HepG2 (cell line): ENCODE data around the gene TSSK3. TPM values are rescaled to one million over a fixed set of nuclear protein-coding genes. Genes with fewer than 3 reads are reported as not detected.

Experiments used
- ATAC-seq: fragments of 200-7000 bp; cut with Tn5 transposase; 3 replicates; pipeline ENCODE4 v1.9.1; 2020; ENCODE audit warnings: mild to moderate bottlenecking, moderate library complexity
- BruUV-seq: library from RNA; stranded (reverse); fragments of 400-500 nt; replicated peaks from 2 replicates; lab custom pipeline; 2021; lab: Mats Ljungman, UMichigan
- CTCF ChIA-PET: fragments of 300-600 bp; formaldehyde crosslinking; extraction: SDS; loops from one replicate; lab custom pipeline; 2021; ENCODE audit warnings: low total read pairs, inconsistent platforms, low intra/inter-chr PET ratio; lab: Yijun Ruan, JAX
- POLR2A ChIA-PET: fragments of 350-600 bp; sonication (Branson Sonifier 250); formaldehyde crosslinking; loops from one replicate; lab custom pipeline; 2020; ENCODE audit warnings: antibody characterized with exemption, inconsistent platforms; lab: Yijun Ruan, JAX
- DNase-seq: peaks from one replicate; pipeline ENCODE4 v3.0.0-alpha.2; 2015; ENCODE audit warnings: low spot score
- FAIRE-seq: peaks from 3 replicates; lab custom pipeline; 2011; peaks lifted over from hg19 to GRCh38; lab: Jason Lieb, UNC
- H2AFZ ChIP-seq: one replicate; pipeline ENCODE4 v1.6.1; 2011; ENCODE audit warnings: low read length, inconsistent platforms
- H3K27ac ChIP-seq: fragments of 300-600 bp; 3 replicates; pipeline ENCODE4 v1.8.0; 2011; ENCODE audit warnings: mixed run types, mild to moderate bottlenecking, mixed read lengths, low read length, inconsistent platforms; ENCODE audit not compliant: insufficient read depth; ENCODE audit errors: extremely low read length
- H3K27me3 ChIP-seq, 2 experiments: fragments of 200-600 bp in 1 of 2; 2 replicates in 1 of 2; 3 replicates in 1 of 2; pipeline versions ENCODE4 v1.6.0 to v1.8.0; 2011; ENCODE audit warnings: low read length in 2 of 2, mild to moderate bottlenecking in 2 of 2, moderate library complexity in 2 of 2, inconsistent platforms in 1 of 2; ENCODE audit not compliant: insufficient read depth in 2 of 2, control insufficient read depth in 1 of 2
- H3K36me3 ChIP-seq, 2 experiments: fragments of 200-600 bp in 1 of 2; replicated peaks in 1 of 2; 2 replicates in 1 of 2; 3 replicates in 1 of 2; pipeline versions ENCODE4 v1.5.1 to v1.8.0; 2011; ENCODE audit warnings: low read length in 2 of 2, inconsistent platforms in 1 of 2; ENCODE audit not compliant: insufficient read depth in 2 of 2, control insufficient read depth in 1 of 2
- H3K4me1 ChIP-seq: 2 replicates; pipeline ENCODE4 v1.5.1; 2012; ENCODE audit warnings: low read length, inconsistent platforms; ENCODE audit not compliant: insufficient read depth
- H3K4me2 ChIP-seq: 2 replicates; pipeline ENCODE4 v1.6.0; 2011; ENCODE audit warnings: low read depth, low read length, inconsistent platforms
- H3K4me3 ChIP-seq, 3 experiments: fragments of 200-600 bp in 1 of 3; sonication (generic), shearing (Covaris generic) in 1 of 3; replicated peaks in 1 of 3; 2 replicates each; pipeline ENCODE4 v1.5.1; 2011 to 2016; ENCODE audit warnings: low read length in 3 of 3, inconsistent platforms in 2 of 3, low read depth in 2 of 3, mild to moderate bottlenecking in 2 of 3, control low read depth in 1 of 3, mixed read lengths in 1 of 3; ENCODE audit not compliant: insufficient read depth in 1 of 3
- H3K79me2 ChIP-seq: one replicate; pipeline ENCODE4 v1.6.1; 2011; ENCODE audit warnings: low read length, inconsistent platforms; ENCODE audit not compliant: insufficient read depth
- H3K9ac ChIP-seq: 2 replicates; pipeline ENCODE4 v1.6.0; 2011; ENCODE audit warnings: mild to moderate bottlenecking, low read depth, low read length, inconsistent platforms; ENCODE audit not compliant: insufficient read depth
- H3K9me3 ChIP-seq: 2 replicates; pipeline ENCODE4 v1.5.1; 2012; ENCODE audit warnings: mild to moderate bottlenecking, low read length
- H4K20me1 ChIP-seq: 2 replicates; pipeline ENCODE4 v1.6.0; 2011; ENCODE audit warnings: inconsistent platforms, mild to moderate bottlenecking, low read length, moderate library complexity; ENCODE audit not compliant: insufficient read depth
- AGO2 ChIP-seq: fragments of 200-400 bp; formaldehyde crosslinking; optimal IDR thresholded peaks from 2 replicates; pipeline ENCODE3; 2017; ENCODE audit warnings: mild to moderate bottlenecking, low read depth, low read length, moderate library complexity
- GABPA ChIP-seq, 2 experiments: IDR thresholded peaks; 2 replicates each; pipeline ENCODE4 v1.6.1; 2011 to 2016; ENCODE audit warnings: low read depth in 2 of 2, low read length in 1 of 2, missing biosample characterization in 1 of 2, missing genetic modification characterization in 1 of 2
- POLR2A ChIP-seq, 2 experiments: IDR thresholded peaks; 2 replicates each; pipeline ENCODE4 v1.6.1; 2011; ENCODE audit warnings: low read depth in 2 of 2, low read length in 2 of 2, mild to moderate bottlenecking in 1 of 2, moderate library complexity in 1 of 2; ENCODE audit not compliant: insufficient read depth in 1 of 2
- RBFOX2 ChIP-seq: fragments of 200-400 bp; formaldehyde crosslinking; IDR thresholded peaks from 2 replicates; pipeline ENCODE4 v1.6.1; 2017; ENCODE audit warnings: low read depth, mild to moderate bottlenecking, low read length
- RBM22 ChIP-seq: fragments of 200-400 bp; formaldehyde crosslinking; optimal IDR thresholded peaks from 2 replicates; pipeline ENCODE3; 2017; ENCODE audit warnings: mild to moderate bottlenecking, low read length, moderate library complexity
- ZIK1 ChIP-seq: sonication (generic); formaldehyde crosslinking; IDR thresholded peaks from 2 replicates; pipeline ENCODE4 v1.5.0; 2020; ENCODE audit warnings: mild to moderate bottlenecking, low read depth, missing genetic modification reagents, borderline replicate concordance
- ZNF235 ChIP-seq: sonication (generic); formaldehyde crosslinking; IDR thresholded peaks from 2 replicates; pipeline ENCODE4 v1.8.1; 2023; ENCODE audit warnings: mild to moderate bottlenecking, missing genetic modification reagents, borderline replicate concordance
- ZNF317 ChIP-seq: sonication (generic); formaldehyde crosslinking; IDR thresholded peaks from 2 replicates; pipeline ENCODE4 v1.5.0; 2020; ENCODE audit warnings: mild to moderate bottlenecking, missing genetic modification reagents
- ZNF326 ChIP-seq: sonication (generic); formaldehyde crosslinking; IDR thresholded peaks from 2 replicates; pipeline ENCODE4 v1.4.0; 2020; ENCODE audit warnings: missing genetic modification reagents, borderline replicate concordance
- ZNF367 ChIP-seq: sonication (generic); formaldehyde crosslinking; IDR thresholded peaks from 2 replicates; pipeline ENCODE4 v1.4.0; 2020; ENCODE audit warnings: missing genetic modification reagents, borderline replicate concordance
- ZNF496 ChIP-seq: sonication (generic); formaldehyde crosslinking; IDR thresholded peaks from 2 replicates; pipeline ENCODE4 v1.8.1; 2023; ENCODE audit warnings: mild to moderate bottlenecking, moderate library complexity, missing genetic modification reagents; ENCODE audit not compliant: insufficient replicate concordance
- ZNF577 ChIP-seq: sonication (generic); formaldehyde crosslinking; IDR thresholded peaks from 2 replicates; pipeline ENCODE4 v1.4.0; 2020; ENCODE audit warnings: mild to moderate bottlenecking, low read depth, missing genetic modification reagents, borderline replicate concordance
- WGBS: methylation state at CpG from one replicate; pipeline ENCODE4 v1.1.6; 2017; ENCODE audit warnings: low lambda C conversion rate; 5-methylcytosine and 5-hydroxymethylcytosine counted together
- in situ Hi-C: cut with HindIII; loops from 2 replicates; pipeline ENCODE4 v1.10.0; 2017; ENCODE audit warnings: low pct_unique_long_range_greater_than_20kb; ENCODE audit not compliant: extremely low pct_ligation_motif_present
- intact Hi-C: fragments of 100-400 bp; cut with micrococcal nuclease; formaldehyde crosslinking; loops from one replicate; pipeline ENCODE4 v1.10.0; 2022; ENCODE audit not compliant: unreplicated experiment
- polyA plus RNA-seq, 8 experiments: library from polyadenylated mRNA; depleted of rRNA in 3 of 8; stranded (reverse) in 7 of 8; unstranded in 1 of 8; fragments of >200 nt; fragmentation: Illumina TruSeq in 4 of 8; extraction: Trizol in 4 of 8; gene quantifications; 2 replicates each; pipeline versions ENCODE4 v1.2.1 to v1.2.3, GENCODE V29; 2011 to 2016; ENCODE audit warnings: low read depth in 4 of 8, missing spikeins in 1 of 8, mixed read lengths in 1 of 8; ENCODE audit not compliant: insufficient read depth in 1 of 8
- total RNA-seq, 5 experiments: library from RNA; depleted of rRNA; stranded (reverse); fragments of >200 nt; fragmentation: Illumina TruSeq; extraction: Trizol; gene quantifications; 2 replicates each; pipeline ENCODE4 v1.2.3, GENCODE V29; 2016; ENCODE audit warnings: low read depth in 1 of 5
- TF ChIP-seq, protein P1 (sequence below): sonication (generic); formaldehyde crosslinking; IDR thresholded peaks from 2 replicates; pipeline ENCODE4 v1.4.0; 2020; ENCODE audit warnings: mild to moderate bottlenecking, missing genetic modification reagents
- TF ChIP-seq, protein P2 (sequence below): sonication (generic); formaldehyde crosslinking; IDR thresholded peaks from 2 replicates; pipeline ENCODE4 v1.5.0; 2020; ENCODE audit warnings: missing genetic modification reagents
- TF ChIP-seq, protein P3 (sequence below): sonication (generic); formaldehyde crosslinking; IDR thresholded peaks from 2 replicates; pipeline ENCODE4 v1.4.0; 2020; ENCODE audit warnings: mild to moderate bottlenecking, missing genetic modification reagents

Gene TSSK3
- total and polyA plus RNA-seq, 2 of the 13 experiments (the other 11 are each of a cell fraction or from before 2014, with no cell fraction given), result 1.0 to 1.1 TPM

DNA sequence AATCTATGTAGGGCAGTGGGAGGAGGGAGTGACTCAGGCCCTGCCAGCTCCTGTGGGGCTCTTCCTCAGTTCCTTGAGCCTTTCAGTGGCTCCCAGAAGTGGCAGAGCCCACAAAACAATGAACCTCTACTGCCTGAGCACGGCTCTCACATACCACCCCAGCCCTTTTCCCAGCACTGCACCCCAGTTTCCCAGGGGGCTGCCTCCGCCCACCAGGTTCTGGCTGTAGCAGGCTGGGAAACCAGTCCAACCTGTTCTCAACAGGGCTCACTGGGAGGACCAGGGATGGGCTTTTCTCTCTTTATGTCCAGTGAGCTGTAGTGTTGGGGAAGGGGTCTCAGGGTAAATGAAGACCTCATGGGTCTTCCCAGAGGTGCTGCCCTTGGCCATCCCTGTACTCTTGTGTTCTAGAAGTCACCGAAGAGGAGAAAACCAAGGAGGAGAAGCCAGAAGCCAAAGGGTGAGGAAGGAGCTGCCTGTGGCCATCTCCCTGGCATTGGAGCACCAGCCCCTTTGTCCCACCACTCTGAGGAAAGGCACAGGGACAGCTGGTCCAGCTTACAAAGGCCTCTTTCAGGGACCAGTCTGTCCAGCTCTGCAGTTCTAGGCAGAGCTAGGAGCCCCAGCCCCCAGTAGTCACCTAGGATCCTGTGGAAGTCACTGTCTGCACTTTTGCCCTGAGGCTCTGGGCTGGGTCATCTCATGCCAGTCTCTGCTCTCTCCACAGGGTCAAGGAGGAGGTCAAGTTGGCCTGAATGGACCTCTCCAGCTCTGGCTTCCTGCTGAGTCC, 29.9 kb upstream of the TSSK3 start (continued):
- TF ChIP-seq, protein P1, sequence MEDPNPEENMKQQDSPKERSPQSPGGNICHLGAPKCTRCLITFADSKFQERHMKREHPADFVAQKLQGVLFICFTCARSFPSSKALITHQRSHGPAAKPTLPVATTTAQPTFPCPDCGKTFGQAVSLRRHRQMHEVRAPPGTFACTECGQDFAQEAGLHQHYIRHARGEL (CRISPR knock-in tag), result no peak
- TF ChIP-seq ZNF326 (CRISPR knock-in tag), result 0 out of 2 replicates have a peak, but pooled peaks have one; percentile 60
- TF ChIP-seq ZNF496, result no peak
- no peak for TF ChIP-seq ZNF577 (CRISPR knock-in tag)

DNA sequence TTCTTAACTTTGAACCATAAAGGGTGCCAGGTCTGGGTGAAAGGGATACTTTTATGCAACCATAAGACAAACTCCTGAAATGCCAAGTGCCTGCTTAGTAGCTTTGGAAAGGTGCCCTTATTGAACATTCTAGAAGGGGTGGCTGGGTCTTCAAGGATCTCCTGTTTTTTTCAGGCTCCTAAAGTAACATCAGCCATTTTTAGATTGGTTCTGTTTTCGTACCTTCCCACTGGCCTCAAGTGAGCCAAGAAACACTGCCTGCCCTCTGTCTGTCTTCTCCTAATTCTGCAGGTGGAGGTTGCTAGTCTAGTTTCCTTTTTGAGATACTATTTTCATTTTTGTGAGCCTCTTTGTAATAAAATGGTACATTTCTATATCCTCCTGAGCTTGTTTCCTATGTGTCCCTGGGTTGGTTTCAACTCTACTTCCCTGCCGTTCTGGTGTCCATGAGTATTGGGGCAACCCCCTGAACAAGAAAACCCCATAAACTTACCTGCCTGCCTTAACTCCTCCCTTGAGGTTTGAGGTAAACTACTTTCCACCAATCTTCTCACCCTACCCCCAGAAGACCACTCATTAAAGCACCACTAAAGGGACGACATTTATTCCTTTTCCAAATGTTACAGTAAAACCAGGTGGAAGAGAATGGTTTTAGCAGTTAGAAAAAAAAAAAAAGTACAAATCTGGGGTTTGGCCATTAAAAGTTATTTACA, 28.9 kb upstream of the TSSK3 start:
- WGBS, result 95% methylated on average over 3 of the region's 3 CpGs
- Histone ChIP-seq H3K36me3 (peaks cover 31 to 59% of the 10 kb centered on the region in 2 experiments), H2AFZ (no peak overlapping the region), H4K20me1 (peaks cover 14% of the 10 kb centered on the region), H3K27me3 (no peaks in the 10 kb centered on the region), H3K79me2 (peaks cover 14% of the 10 kb centered on the region), H3K4me2 (peak overlapping the region; percentile 93; the same call in 1 of the 2 replicates), H3K9ac (no peak overlapping the region), H3K9me3 (no peaks in the 10 kb centered on the region), H3K4me3 (no peak overlapping the region), H3K27ac (no peak overlapping the region), H3K4me1 (peaks cover 40% of the 10 kb centered on the region)
- no peak for ATAC-seq
- TSS peak; percentile 49 for BruUV-seq
- CTCF ChIA-PET, result no interaction called here
- intact Hi-C loops (loop anchor here (10.0 kb wide), 1 partner anchor 61 kb away; the partner anchor contains the start of gene BSDC1), in situ Hi-C loops (no loop called here)
- FAIRE-seq, result no peak
- no peak for DNase-seq
- POLR2A ChIA-PET, result interaction anchor here (0.7 to 4.8 kb wide), 13 partner anchors 10 to 118 kb away, joined by 3 to 84 read pairs (median 5); partner anchors contain the start of genes BSDC1 and HDAC1
- TF ChIP-seq ZNF235 (CRISPR knock-in tag), result no peak
- TF ChIP-seq, protein P2, sequence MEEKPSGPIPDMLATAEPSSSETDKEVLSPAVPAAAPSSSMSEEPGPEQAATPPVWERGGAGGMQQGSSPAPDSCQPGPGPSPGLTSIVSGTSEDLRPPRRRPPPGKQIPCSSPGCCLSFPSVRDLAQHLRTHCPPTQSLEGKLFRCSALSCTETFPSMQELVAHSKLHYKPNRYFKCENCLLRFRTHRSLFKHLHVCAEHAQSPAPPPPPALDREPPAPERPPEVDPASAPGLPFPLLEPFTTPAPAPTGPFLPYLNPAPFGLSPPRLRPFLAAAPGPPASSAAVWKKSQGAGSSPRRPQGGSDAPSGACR, result no peak
- TF ChIP-seq AGO2, result peak; percentile 8
- TF ChIP-seq RBM22, result peak; percentile 75
- TF ChIP-seq GABPA (IDR thresholded peaks at IDR 0.05; ENCODE audit: low read depth, low read length), result no peak
- no peak for TF ChIP-seq GABPA (CRISPR knock-in tag; IDR thresholded peaks at IDR 0.05; ENCODE audit: low read depth)
- TF ChIP-seq ZNF317 (CRISPR knock-in tag), result no peak
- TF ChIP-seq ZNF367, result no peak
- no peak for TF ChIP-seq ZIK1
- peak in 1 of 2 experiments; percentile 16; a peak in 1 of 4 replicates for TF ChIP-seq POLR2A (IDR thresholded peaks at IDR 0.05; ENCODE audit: insufficient read depth in 1 of 2, low read depth in 2 of 2, low read length in 2 of 2)
- TF ChIP-seq RBFOX2, result peak; percentile 58
- TF ChIP-seq, protein P3, sequence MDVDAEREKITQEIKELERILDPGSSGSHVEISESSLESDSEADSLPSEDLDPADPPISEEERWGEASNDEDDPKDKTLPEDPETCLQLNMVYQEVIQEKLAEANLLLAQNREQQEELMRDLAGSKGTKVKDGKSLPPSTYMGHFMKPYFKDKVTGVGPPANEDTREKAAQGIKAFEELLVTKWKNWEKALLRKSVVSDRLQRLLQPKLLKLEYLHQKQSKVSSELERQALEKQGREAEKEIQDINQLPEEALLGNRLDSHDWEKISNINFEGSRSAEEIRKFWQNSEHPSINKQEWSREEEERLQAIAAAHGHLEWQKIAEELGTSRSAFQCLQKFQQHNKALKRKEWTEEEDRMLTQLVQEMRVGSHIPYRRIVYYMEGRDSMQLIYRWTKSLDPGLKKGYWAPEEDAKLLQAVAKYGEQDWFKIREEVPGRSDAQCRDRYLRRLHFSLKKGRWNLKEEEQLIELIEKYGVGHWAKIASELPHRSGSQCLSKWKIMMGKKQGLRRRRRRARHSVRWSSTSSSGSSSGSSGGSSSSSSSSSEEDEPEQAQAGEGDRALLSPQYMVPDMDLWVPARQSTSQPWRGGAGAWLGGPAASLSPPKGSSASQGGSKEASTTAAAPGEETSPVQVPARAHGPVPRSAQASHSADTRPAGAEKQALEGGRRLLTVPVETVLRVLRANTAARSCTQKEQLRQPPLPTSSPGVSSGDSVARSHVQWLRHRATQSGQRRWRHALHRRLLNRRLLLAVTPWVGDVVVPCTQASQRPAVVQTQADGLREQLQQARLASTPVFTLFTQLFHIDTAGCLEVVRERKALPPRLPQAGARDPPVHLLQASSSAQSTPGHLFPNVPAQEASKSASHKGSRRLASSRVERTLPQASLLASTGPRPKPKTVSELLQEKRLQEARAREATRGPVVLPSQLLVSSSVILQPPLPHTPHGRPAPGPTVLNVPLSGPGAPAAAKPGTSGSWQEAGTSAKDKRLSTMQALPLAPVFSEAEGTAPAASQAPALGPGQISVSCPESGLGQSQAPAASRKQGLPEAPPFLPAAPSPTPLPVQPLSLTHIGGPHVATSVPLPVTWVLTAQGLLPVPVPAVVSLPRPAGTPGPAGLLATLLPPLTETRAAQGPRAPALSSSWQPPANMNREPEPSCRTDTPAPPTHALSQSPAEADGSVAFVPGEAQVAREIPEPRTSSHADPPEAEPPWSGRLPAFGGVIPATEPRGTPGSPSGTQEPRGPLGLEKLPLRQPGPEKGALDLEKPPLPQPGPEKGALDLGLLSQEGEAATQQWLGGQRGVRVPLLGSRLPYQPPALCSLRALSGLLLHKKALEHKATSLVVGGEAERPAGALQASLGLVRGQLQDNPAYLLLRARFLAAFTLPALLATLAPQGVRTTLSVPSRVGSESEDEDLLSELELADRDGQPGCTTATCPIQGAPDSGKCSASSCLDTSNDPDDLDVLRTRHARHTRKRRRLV (CRISPR knock-in tag), result no peak
